Keratinocyte (primary cell): Measurements from ENCODE around the gene INVS. TPM values are rescaled to one million over a fixed set of nuclear protein-coding genes. Genes with fewer than 3 reads are reported as not detected.

Source experiments
- DNase-seq: peaks from one replicate; pipeline ENCODE4 v3.0.0-alpha.2; 2011; ENCODE audit warnings: low read depth, missing footprints, low spot score
- FAIRE-seq: peaks from 2 replicates; lab custom pipeline; 2011; peaks lifted over from hg19 to GRCh38; lab: Jason Lieb, UNC
- H2AFZ ChIP-seq: 2 replicates; pipeline ENCODE4 v1.6.0; 2012; ENCODE audit warnings: low read length, control low read depth, inconsistent platforms; ENCODE audit not compliant: control insufficient read depth
- H3K27ac ChIP-seq: 2 replicates; pipeline ENCODE4 v1.5.1; 2011; ENCODE audit warnings: low read length; ENCODE audit not compliant: control insufficient read depth, insufficient read depth
- H3K27me3 ChIP-seq: 3 replicates; pipeline ENCODE4 v1.6.0; 2011; ENCODE audit warnings: low read length; ENCODE audit not compliant: control insufficient read depth, insufficient read depth; ENCODE audit errors: extremely low read depth
- H3K36me3 ChIP-seq, 2 experiments: 2 replicates in 1 of 2; 3 replicates in 1 of 2; pipeline ENCODE4 v1.5.1; 2011; ENCODE audit warnings: low read length in 2 of 2, mild to moderate bottlenecking in 1 of 2; ENCODE audit not compliant: control insufficient read depth in 2 of 2, insufficient read depth in 2 of 2; ENCODE audit errors: extremely low read depth in 1 of 2
- H3K4me1 ChIP-seq: 3 replicates; pipeline ENCODE4 v1.5.1; 2011; ENCODE audit warnings: low read length; ENCODE audit not compliant: control insufficient read depth, insufficient read depth; ENCODE audit errors: extremely low read depth
- H3K4me2 ChIP-seq: 3 replicates; pipeline ENCODE4 v1.6.0; 2011; ENCODE audit warnings: low read depth, low read length; ENCODE audit not compliant: control insufficient read depth, insufficient read depth; ENCODE audit errors: extremely low read depth
- H3K4me3 ChIP-seq, 3 experiments: fragments of 200-600 bp in 1 of 3; sonication (generic) in 1 of 3; 2 replicates in 2 of 3; 3 replicates in 1 of 3; pipeline ENCODE4 v1.5.1; 2011 to 2016; ENCODE audit warnings: low read length in 3 of 3, mild to moderate bottlenecking in 3 of 3, control low read depth in 2 of 3, inconsistent platforms in 1 of 3, low read depth in 1 of 3, mixed read lengths in 1 of 3, mixed run types in 1 of 3, moderate library complexity in 1 of 3; ENCODE audit not compliant: control insufficient read depth in 2 of 3, insufficient read depth in 2 of 3; ENCODE audit errors: extremely low read depth in 1 of 3
- H3K79me2 ChIP-seq: 2 replicates; pipeline ENCODE4 v1.6.0; 2012; ENCODE audit warnings: low read length; ENCODE audit not compliant: control insufficient read depth, insufficient read depth
- H3K9ac ChIP-seq: 3 replicates; pipeline ENCODE4 v1.6.0; 2011; ENCODE audit warnings: low read length; ENCODE audit not compliant: control insufficient read depth, insufficient read depth; ENCODE audit errors: extremely low read depth
- H3K9me1 ChIP-seq: 3 replicates; pipeline ENCODE4 v1.6.0; 2011; ENCODE audit warnings: low read length; ENCODE audit not compliant: control insufficient read depth, insufficient read depth; ENCODE audit errors: extremely low read depth
- H3K9me3 ChIP-seq: 2 replicates; pipeline ENCODE4 v1.5.1; 2012; ENCODE audit warnings: low read depth, low read length; ENCODE audit not compliant: control insufficient read depth
- H4K20me1 ChIP-seq: 3 replicates; pipeline ENCODE4 v1.6.0; 2011; ENCODE audit warnings: low read length; ENCODE audit not compliant: control insufficient read depth, insufficient read depth; ENCODE audit errors: extremely low read depth
- CTCF ChIP-seq, 3 experiments: IDR thresholded peaks in 1 of 3; conservative IDR thresholded peaks in 1 of 3; optimal IDR thresholded peaks in 1 of 3; 2 replicates in 2 of 3; 3 replicates in 1 of 3; pipeline versions ENCODE3 to v1.5.1; 2011; ENCODE audit warnings: low read length in 3 of 3, mild to moderate bottlenecking in 3 of 3, moderate library complexity in 2 of 3, control low read depth in 1 of 3, inconsistent platforms in 1 of 3; ENCODE audit not compliant: insufficient read depth in 2 of 3; ENCODE audit errors: extremely low read depth in 1 of 3
- EZH2 ChIP-seq: IDR thresholded peaks from one replicate; pipeline ENCODE4 v1.6.1; 2012; ENCODE audit warnings: inconsistent platforms, mild to moderate bottlenecking, low read length, moderate library complexity
- dilution Hi-C: fragments of 300-500 bp; cut with MboI; formaldehyde crosslinking; loops from one replicate; pipeline ENCODE4 v1.7.0; 2020; ENCODE audit warnings: low sequenced_read_pairs; ENCODE audit not compliant: extremely low pct_ligation_motif_present
- polyA plus RNA-seq, 5 experiments: library from polyadenylated mRNA; depleted of rRNA in 3 of 5; stranded (reverse) in 3 of 5; stranded (forward) in 1 of 5; unstranded in 1 of 5; fragments of >200 nt; gene quantifications; 1 replicate in 1 of 5; 2 replicates in 3 of 5; 3 replicates in 1 of 5; pipeline versions ENCODE4 v1.2.1 to v1.2.3, GENCODE V29; 2011 to 2012; ENCODE audit warnings: missing spikeins in 2 of 5, low read depth in 1 of 5, low replicate concordance in 1 of 5

INVS gene
- polyA plus RNA-seq, 1 donor (not counting 4 experiments of a cell fraction or from before 2014, with no cell fraction given) = 21.1 TPM

- no peak overlapping the region for H3K27ac ChIP-seq
- H4K20me1 ChIP-seq = no peaks in the 10 kb centered on the region
- H3K9me3 ChIP-seq = no peaks in the 10 kb centered on the region
- H3K9me1 ChIP-seq = no peaks in the 10 kb centered on the region
- H3K9ac ChIP-seq = no peak overlapping the region
- H3K4me3 ChIP-seq = no peak overlapping the region
- H3K4me1 ChIP-seq = no peaks in the 10 kb centered on the region
- no peaks in the 10 kb centered on the region for H3K27me3 ChIP-seq
- DNase-seq (no peak), FAIRE-seq (no peak)
- peaks cover 3 to 4% of the 10 kb centered on the region in 2 experiments for H3K36me3 ChIP-seq
- TF ChIP-seq CTCF (optimal IDR thresholded peaks at IDR 0.05 in 1 of 3, IDR thresholded peaks at IDR 0.05 in 1 of 3, conservative IDR thresholded peaks at IDR 0.05 in 1 of 3; ENCODE audit: extremely low read depth in 1 of 3, insufficient read depth in 2 of 3, low read length in 3 of 3) (no peak), EZH2 (no peak)
- no peak overlapping the region for H3K4me2 ChIP-seq
- no peak overlapping the region for H2AFZ ChIP-seq
- H3K79me2 ChIP-seq = no peaks in the 10 kb centered on the region
- dilution Hi-C loops = no loop called here
Observed at GRCh38 chr9:100285601-100286000, 186.6 kb downstream of the INVS start.

GRCh38 chr9:100286257-100286656 lies 187.2 kb downstream of the INVS start:
- no peaks in the 10 kb centered on the region for H3K9me1 ChIP-seq
- FAIRE-seq (no peak), DNase-seq (no peak)
- dilution Hi-C loops = no loop called here
- no peak overlapping the region for H3K4me2 ChIP-seq
- H3K4me3 ChIP-seq = no peak overlapping the region
- no peak for TF ChIP-seq EZH2
- no peaks in the 10 kb centered on the region for H3K9me3 ChIP-seq
- H4K20me1 ChIP-seq = no peaks in the 10 kb centered on the region
- no peaks in the 10 kb centered on the region for H3K79me2 ChIP-seq
- H3K27ac ChIP-seq = no peak overlapping the region
- H2AFZ ChIP-seq = no peak overlapping the region
- peaks cover 3 to 4% of the 10 kb centered on the region in 2 experiments for H3K36me3 ChIP-seq
- no peaks in the 10 kb centered on the region for H3K27me3 ChIP-seq
- no peak overlapping the region for H3K9ac ChIP-seq
- no peaks in the 10 kb centered on the region for H3K4me1 ChIP-seq

- no peak overlapping the region for H2AFZ ChIP-seq
- peaks cover 3 to 4% of the 10 kb centered on the region in 2 experiments for H3K36me3 ChIP-seq
- H3K9ac ChIP-seq = no peak overlapping the region
- TF ChIP-seq CTCF (optimal IDR thresholded peaks at IDR 0.05 in 1 of 3, IDR thresholded peaks at IDR 0.05 in 1 of 3, conservative IDR thresholded peaks at IDR 0.05 in 1 of 3; ENCODE audit: extremely low read depth in 1 of 3, insufficient read depth in 2 of 3, low read length in 3 of 3) (no peak), EZH2 (no peak)
- H3K9me3 ChIP-seq = no peaks in the 10 kb centered on the region
- H3K4me3 ChIP-seq = no peak overlapping the region
- H4K20me1 ChIP-seq = no peaks in the 10 kb centered on the region
- no peak overlapping the region for H3K27ac ChIP-seq
- H3K9me1 ChIP-seq = no peaks in the 10 kb centered on the region
- no peaks in the 10 kb centered on the region for H3K79me2 ChIP-seq
- FAIRE-seq = no peak
- dilution Hi-C loops = no loop called here
- no peak overlapping the region for H3K4me2 ChIP-seq
- DNase-seq = no peak
- H3K4me1 ChIP-seq = no peaks in the 10 kb centered on the region
- no peaks in the 10 kb centered on the region for H3K27me3 ChIP-seq
Observed at GRCh38 chr9:100287186-100287585, 188.1 kb downstream of the INVS start.
